ENCODE measurements around the gene PSAT1. TPM values are rescaled to one million over a fixed set of nuclear protein-coding genes. Genes with fewer than 3 reads are reported as not detected.

PSAT1 gene
- total and polyA plus RNA-seq, 2 of the 13 experiments (the other 11 are each of a cell fraction or from before 2014, with no cell fraction given): 135 to 229 TPM

DNA sequence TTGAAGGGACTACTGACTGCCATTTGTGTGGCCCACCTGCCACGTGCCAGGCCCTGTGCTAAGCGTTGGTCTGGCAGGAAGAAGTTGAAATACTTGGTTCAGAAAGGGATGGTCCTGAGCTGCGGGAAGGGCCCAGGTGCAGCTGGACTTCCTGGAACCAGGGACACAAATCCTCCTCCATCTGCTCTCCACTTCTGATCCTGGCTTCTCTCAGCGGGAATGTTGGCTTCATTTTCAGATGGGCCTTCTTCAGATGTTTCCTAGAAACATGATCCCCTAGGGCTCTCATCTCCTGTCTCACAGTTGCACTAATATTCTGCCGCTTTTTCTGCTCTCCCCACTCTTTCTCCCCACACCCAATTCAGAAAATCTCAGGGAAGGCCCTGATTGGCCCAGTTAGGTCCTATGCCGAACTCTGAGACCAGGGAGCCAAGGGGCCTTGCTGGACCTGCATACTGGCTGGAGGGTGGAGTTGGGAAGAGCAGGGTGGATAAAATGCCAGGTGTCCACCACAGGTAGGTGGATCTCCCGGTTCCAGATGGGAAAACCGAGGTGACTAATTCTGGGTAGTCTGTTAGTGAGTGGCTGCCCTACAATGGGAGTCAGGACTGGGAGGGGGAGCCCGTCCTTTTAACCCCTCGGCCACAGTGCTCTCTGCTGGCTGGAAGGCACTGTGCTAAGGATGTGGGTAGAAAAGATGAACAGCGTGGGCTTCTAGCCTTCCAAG, 19.4 kb downstream of the PSAT1 start:
- CTCF ChIA-PET (ENCODE audit: low intra/inter-chr PET ratio, low total read pairs): no interaction called here
- in situ Hi-C loops (cut with HindIII; ENCODE audit: extremely low pct_ligation_motif_present, low pct_unique_long_range_greater_than_20kb): loop anchor here (10.0 kb wide), 1 partner anchor 52 kb away; no protein-coding TSS in a partner anchor

More for the DNA sequence above, 19.4 kb downstream of the PSAT1 start:
- peaks cover 44 to 91% of the 10 kb centered on the region in 2 experiments for H3K36me3 ChIP-seq (replicated peaks in 1 of 2; ENCODE audit: control insufficient read depth in 1 of 2, insufficient read depth in 2 of 2, low read length in 2 of 2)
- H3K4me2 ChIP-seq (ENCODE audit: low read depth, low read length): no peak overlapping the region
- H3K79me2 ChIP-seq (ENCODE audit: insufficient read depth, low read length): peaks cover 14% of the 10 kb centered on the region
- peaks cover 35% of the 10 kb centered on the region for H4K20me1 ChIP-seq (ENCODE audit: insufficient read depth, low read length)
- H3K4me3 ChIP-seq (replicated peaks in 1 of 3; ENCODE audit: insufficient read depth in 1 of 3, low read depth in 2 of 3, low read length in 3 of 3): no peak overlapping the region
- intact Hi-C loops (cut with micrococcal nuclease; ENCODE audit: unreplicated experiment): no loop called here
- no peaks in the 10 kb centered on the region; the same call in 1 of the 2 replicates for H3K4me1 ChIP-seq (ENCODE audit: insufficient read depth, low read length)
- H3K9ac ChIP-seq (ENCODE audit: insufficient read depth, low read depth, low read length): no peak overlapping the region
- DNase-seq (ENCODE audit: low spot score) (no peak), FAIRE-seq (no peak), ATAC-seq (peak; percentile 10; the same call in 1 of the 3 replicates)
- H2AFZ ChIP-seq (ENCODE audit: low read length): no peak overlapping the region
- TF ChIP-seq POLR2G (IDR thresholded peaks at IDR 0.05; ENCODE audit: low read depth, low read length) (peak; percentile 35; the same call in 1 of the 2 replicates), ZNF354B (CRISPR knock-in tag; IDR thresholded peaks at IDR 0.05) (no peak), TEAD2 (CRISPR knock-in tag; IDR thresholded peaks at IDR 0.05) (no peak), HES4 (CRISPR knock-in tag; IDR thresholded peaks at IDR 0.05; ENCODE audit: borderline replicate concordance) (no peak), NR2F2 (IDR thresholded peaks at IDR 0.05; ENCODE audit: borderline replicate concordance, low read depth) (no peak), RBM22 (optimal IDR thresholded peaks at IDR 0.05; ENCODE audit: low read length) (peak; percentile 33)
- TF ChIP-seq, protein P1, sequence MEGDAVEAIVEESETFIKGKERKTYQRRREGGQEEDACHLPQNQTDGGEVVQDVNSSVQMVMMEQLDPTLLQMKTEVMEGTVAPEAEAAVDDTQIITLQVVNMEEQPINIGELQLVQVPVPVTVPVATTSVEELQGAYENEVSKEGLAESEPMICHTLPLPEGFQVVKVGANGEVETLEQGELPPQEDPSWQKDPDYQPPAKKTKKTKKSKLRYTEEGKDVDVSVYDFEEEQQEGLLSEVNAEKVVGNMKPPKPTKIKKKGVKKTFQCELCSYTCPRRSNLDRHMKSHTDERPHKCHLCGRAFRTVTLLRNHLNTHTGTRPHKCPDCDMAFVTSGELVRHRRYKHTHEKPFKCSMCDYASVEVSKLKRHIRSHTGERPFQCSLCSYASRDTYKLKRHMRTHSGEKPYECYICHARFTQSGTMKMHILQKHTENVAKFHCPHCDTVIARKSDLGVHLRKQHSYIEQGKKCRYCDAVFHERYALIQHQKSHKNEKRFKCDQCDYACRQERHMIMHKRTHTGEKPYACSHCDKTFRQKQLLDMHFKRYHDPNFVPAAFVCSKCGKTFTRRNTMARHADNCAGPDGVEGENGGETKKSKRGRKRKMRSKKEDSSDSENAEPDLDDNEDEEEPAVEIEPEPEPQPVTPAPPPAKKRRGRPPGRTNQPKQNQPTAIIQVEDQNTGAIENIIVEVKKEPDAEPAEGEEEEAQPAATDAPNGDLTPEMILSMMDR (CRISPR knock-in tag; IDR thresholded peaks at IDR 0.05): 0 out of 2 replicates have a peak, but pooled peaks have one; percentile 13
- H3K27ac ChIP-seq (ENCODE audit: extremely low read length, insufficient read depth, low read length): no peak overlapping the region
- POLR2A ChIA-PET: interaction anchor here (1.2 to 9.3 kb wide), 4 partner anchors 12 to 21 kb away, joined by 3 to 76 read pairs (median 4); partner anchors contain the start of gene PSAT1
- WGBS (ENCODE audit: low lambda C conversion rate): 96% methylated on average over 11 of the region's 11 CpGs
- no peaks in the 10 kb centered on the region for H3K27me3 ChIP-seq (ENCODE audit: control insufficient read depth in 1 of 2, insufficient read depth in 2 of 2, low read length in 2 of 2)
- no TSS peak for BruUV-seq (replicated peaks)
- H3K9me3 ChIP-seq (ENCODE audit: low read length): no peaks in the 10 kb centered on the region

All from HepG2 (cell line).